GM19372 (cell line): ENCODE data around the gene LIMS2.

Source experiments
- ATAC-seq: cut with Tn5 transposase; IDR thresholded peaks from one replicate; pipeline ENCODE4 v1.9.1; 2021; ENCODE audit warnings: mild to moderate bottlenecking, low read depth, moderate library complexity; ENCODE audit not compliant: unreplicated experiment

The LIMS2 gene

DNA sequence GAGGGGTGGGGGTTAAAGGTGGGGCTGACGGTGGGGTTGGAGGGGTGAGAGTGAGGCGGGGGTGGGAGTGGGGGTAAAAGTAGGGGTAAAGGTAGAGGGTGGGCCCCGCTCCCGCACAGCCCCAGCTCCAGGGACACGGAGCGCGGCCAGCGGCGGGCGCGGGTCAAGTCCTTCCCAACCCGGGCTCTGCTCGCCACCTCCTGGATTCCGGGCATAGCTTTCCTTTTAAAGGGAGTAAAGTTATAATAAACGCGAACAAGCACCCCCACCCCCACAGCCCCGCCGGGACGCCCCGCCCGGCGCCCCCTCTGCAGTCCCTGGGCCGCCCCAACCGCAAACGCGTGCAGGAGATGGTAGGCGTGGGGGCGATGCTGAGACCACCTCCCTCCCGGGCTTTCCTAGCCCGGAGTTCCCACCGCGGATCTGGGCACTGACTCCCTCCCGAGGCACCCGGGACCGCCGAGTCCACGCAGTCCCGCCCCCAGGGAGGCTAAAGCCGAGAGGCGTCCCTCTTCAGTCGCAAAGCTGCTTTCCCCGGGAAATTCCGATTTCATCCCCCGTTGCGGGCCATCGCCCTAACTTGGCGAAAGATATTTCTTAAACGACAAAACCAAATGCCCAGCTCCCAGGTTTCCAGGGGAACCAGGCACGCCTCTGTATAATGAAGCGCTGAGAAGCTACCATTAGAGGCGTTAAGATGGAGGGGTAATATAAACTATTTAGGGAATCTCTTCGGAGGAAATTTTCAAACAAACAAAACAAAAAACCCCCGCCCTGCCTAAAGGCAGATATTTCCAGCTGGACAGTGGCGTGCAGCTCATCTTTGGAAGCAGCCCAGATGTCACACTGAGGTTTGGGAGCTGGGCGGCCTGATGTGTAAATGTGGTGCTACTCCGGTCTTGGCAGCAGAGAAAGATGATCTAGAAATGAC, at the start of gene LIMS2:
LIMS2 (minus strand) TSS at position 200 of the 931 bp plus-strand sequence. CDS start 506 bp downstream, outside the sequence.
- ATAC-seq: no peak

DNA sequence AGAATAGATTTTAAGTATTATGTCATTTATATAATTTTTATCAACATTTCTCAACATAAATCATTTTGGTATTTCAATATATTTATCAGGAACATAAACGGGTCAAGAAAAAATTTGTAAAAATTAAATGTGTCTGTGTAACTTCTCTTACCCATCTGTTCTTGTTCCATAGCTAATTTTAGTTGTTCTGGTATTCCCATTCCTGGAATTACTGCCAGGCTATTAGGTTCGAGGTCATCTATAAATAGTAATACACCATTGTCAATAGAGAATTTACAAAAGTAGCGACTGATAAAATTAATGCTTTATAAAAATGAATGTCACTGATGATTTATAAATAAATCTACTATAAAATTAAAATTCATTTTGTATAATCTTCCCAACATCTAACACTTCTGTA, 47.5 kb upstream of the LIMS2 start:
- no peak for ATAC-seq

- no peak for ATAC-seq
These were observed 46.6 kb upstream of the LIMS2 start for GRCh38 chr2:127721978-127722355.

DNA sequence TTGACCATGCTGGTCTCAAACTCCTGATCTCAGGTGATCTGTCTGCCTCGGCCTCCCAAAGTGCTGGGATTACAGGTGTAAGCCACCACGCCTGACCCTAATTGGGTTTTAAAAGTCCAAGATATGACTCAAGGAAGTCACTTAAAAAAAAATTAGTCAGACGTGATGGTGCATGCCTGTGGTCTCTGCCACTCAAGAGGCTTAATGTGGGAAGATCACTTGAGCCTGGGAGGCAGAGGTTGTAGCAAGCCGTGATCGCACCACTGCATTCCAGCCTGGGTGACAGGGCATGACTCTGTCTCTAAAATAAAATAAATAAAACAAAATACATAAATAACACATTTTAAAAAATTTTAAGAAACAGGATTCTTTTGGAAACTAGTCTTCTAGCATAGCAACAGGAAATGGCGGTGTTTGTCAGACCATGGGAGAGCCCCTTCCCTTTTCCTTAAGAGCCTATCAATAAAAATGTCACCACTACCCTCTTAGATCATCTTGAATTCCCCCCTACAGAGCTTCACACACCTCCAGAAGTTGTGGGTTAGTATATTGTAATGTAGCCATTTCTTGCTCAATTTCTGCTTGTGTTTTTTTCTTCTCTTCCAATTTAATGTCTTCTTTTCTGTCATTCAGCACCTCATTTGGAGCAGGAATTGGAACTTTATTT, 46.1 kb upstream of the LIMS2 start:
- ATAC-seq: no peak

- no peak for ATAC-seq
These were observed 44.2 kb upstream of the LIMS2 start for GRCh38 chr2:127719301-127720218.

DNA sequence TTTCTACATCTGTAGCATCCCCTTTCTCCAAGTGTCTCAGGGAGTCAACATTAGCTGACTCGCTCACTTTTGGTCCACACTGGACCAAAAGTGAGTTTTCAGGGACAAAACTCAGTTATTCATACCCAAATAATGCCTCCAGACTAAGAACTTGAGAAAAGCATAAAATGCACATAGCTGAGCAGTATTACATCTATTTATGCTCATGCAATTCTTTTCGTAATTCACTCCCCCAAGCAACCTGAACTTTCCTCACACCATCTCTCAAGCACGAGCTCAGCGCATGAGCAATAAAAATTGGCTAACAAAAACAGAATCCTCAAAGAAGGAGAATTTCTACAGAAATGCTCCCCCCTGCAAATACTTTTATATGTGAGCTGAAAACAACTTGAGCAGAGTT, 42.9 kb upstream of the LIMS2 start:
- no peak for ATAC-seq

GRCh38 chr2:127715778-127716449, 40.6 kb upstream of the LIMS2 start:
- ATAC-seq: no peak

DNA sequence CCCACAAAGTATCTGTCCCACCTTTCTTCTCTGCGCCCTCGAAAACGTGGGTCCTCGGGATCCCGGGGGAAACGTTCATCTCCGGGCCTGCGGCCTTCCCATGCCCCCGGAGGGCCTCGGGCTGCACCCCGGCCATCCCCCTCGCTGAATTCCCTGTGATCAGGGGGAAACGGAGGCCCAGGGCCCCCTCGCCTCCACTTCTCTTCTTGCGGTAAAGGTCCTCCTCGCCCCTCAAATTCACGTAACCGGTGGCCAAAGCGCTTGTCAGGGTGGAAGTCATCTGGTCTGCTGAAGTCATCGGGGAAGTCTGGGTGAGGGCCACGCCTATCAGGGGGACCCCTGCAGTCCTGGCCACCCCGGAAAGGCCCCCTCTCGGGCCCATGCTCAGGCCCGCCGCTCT, 38.2 kb upstream of the LIMS2 start:
- ATAC-seq: no peak

DNA sequence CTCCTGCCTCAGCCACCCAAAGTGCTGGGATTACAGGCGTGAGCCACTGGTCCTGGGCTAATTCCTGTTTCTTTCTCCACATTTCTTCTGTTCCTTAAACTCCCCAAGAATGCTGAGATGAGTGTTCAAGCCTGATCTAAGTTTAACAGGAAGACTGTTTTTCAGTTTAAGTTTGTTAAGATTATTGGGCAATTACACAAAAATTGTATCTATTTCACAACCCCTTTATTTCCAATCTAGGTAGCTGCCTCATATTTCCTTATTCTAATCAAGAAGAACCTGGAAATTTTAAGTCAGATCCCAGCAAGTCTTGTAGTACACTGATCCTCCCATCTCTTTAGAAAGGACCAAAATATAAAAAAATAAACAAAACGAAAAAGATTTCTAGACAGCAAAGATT, 37.7 kb upstream of the LIMS2 start:
- no peak for ATAC-seq

DNA sequence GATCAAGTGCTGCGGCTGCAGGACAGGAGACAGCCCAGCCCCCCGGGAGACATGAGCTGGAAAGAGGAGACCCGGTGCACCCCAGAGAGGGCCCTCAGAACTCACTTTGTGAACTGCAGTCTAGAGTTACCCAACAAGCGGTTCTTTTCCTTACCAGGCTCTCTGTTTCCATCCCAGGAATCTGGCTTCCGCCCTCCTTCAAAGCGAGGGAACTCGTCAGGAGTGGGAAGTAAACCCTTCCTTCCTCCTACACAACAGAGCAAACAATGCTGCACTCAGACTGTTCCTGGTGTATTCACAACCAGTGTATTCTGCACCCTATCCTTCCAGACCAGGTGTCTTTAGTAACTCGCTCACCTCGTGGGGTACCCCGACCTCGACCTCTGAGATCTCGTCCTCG, 34.0 kb upstream of the LIMS2 start:
- ATAC-seq: no peak

DNA sequence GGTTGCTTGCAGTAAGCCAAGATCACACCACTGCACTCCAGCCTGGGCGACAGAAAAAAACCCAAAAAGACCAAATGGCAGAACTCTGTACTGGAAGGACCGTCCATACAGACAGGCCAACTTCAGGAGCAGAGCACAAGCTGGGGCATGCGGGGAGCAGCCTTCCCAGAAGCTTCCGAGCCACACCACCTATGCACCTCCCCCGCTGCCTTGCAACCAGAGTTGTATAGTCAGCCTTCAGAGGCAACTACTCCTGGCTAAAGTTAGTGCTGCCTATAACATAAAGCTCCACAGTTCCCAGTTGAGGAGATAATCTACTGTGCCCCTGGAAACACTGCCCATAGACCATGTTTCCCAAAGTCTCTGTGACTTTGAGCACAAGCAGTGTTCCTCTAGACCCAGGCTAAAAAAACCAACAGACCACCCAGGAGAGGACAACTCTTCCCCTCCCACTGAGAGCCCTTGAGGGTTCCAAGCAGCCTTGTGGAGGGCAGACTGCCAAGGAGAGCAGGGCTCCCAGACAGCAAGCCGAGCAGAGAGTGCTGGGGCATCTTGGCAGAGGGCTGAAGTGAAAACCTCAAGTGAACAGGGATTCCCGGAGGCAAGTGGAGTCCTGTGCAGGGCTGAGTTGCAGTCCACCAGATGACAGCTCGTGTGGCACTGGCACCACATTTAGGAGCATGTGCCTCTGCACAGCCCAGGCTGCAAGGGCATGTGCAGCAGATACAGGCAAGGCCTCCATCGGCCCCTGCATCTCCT, 32.7 kb upstream of the LIMS2 start:
- no peak for ATAC-seq

GRCh38 chr2:127706215-127706990, 31.1 kb upstream of the LIMS2 start:
- ATAC-seq: no peak

DNA sequence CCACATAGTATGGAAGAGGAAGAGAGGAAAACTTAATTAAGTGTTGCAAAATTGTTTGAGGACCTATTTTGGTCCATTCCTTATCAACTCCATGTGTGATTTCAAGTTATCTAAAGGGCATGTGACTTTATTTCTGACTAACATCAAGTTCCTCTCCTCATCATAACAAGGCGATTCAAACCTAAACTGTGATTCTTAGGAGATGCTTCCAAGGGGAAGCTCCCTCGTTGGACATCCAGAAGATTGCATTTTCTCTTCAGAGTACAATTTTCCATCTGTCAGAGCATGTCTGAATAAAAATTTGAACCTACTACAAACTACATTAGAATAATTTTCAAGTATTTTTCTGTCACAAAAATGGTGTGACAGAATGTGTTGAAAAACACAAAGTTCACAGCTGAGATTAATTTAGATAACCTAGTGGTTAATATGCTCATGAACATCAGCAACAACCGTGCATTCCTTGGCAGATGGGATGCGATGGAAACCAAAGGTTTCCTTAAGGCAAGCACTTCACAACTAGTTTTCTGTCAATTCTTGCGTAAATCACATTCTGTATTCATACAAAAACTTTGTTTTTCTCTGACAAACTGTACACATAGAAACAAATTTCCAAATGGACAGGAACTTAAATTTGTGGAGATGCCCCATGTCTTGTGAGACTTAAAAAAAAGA, 30.2 kb upstream of the LIMS2 start:
- no peak for ATAC-seq

DNA sequence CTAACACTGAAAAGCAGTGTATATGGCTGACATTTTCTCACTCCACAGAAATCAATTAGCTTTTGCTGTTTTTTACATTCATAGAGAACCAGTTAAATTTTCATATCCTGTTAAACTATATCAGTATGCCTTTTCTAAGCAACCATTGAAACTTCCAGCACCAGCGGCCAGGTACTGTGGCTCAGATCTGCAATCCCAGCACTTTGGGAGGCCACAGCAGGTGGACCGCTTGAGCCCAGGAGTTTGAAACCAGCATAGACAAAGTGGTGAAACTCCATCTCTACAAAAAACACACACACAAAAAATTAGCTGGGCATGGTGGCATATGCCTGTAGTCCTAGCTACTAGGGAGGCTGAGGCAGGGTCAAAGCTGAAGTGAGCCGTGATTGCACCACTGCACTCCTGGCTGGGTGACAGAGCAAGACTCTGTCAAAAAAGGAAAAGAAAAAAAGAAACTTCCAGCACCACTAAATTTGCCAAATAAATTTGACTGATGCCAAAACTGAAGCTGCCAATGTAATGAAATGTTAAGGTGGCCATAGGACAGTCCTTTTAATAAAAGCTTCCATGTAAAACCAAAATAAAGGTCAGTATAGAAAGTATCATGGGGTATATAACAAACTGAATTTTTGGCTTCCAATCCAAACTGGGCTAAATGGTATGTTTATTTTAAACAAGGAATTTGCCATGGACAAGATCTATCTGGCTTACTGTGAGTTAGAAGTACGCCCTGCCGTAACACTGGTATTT, 29.5 kb upstream of the LIMS2 start:
- no peak for ATAC-seq

DNA sequence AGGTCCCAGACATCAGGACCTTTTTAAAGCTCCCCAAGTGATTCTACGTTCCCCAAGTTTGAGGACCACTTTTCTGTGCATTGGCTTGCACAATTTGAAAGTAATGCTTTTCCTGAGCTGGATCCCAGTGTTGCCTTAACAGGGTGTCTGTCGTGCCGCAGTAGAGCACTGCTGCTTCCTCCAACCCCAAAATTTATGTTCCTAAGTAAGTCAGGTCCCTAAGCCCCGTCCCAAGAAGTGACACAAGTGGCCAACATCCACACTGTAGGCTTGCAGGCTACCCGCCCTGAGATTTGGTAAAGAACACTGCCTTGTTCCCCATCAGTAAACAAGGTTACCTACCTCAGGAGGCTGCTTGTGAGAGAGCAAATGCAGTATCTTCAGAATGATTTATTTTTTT, 28.0 kb upstream of the LIMS2 start:
- no peak for ATAC-seq

DNA sequence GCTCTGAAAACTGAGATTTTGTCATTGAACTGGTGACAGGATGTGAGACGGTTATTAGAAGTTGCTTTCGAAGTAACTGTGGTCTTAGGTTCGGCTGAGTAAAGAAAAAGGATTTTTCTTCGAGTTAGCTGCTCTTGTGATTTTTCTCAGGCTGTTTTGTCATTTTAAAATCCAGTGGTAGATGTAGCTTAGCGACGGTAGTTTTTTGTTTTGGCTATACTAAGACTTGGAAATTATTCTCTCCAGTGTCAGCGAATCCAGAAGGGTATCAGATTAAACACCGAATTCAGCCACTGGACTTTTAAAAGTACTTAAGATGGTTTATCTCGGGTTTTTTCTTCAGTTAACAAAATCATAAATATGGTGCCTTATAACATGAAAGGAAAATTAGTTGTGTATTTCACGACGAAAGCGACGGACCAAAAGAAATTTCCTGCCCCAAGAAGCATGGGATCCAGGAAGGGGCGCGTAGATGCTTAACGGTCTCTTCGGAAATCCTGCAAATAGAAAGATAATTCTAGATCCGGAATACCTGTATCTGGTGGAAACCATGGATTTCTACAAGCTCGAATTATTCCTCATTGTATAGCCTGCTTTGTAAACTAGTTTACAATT, 27.2 kb upstream of the LIMS2 start:
- no peak for ATAC-seq
